KBM-7 (cell line): Measurements from ENCODE around the gene GPR78.

Experiments used
- DNase-seq: peaks from one replicate; pipeline ENCODE4 v3.0.0-alpha.2; 2015
- in situ Hi-C: fragments of 300-500 bp; cut with MboI; formaldehyde crosslinking; loops from 2 replicates; pipeline ENCODE4 v1.14.3; 2020; ENCODE audit warnings: low sequenced_read_pairs, low pct_unique_long_range_greater_than_20kb, mixed read lengths

GPR78 gene, protein sequence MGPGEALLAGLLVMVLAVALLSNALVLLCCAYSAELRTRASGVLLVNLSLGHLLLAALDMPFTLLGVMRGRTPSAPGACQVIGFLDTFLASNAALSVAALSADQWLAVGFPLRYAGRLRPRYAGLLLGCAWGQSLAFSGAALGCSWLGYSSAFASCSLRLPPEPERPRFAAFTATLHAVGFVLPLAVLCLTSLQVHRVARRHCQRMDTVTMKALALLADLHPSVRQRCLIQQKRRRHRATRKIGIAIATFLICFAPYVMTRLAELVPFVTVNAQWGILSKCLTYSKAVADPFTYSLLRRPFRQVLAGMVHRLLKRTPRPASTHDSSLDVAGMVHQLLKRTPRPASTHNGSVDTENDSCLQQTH

DNA sequence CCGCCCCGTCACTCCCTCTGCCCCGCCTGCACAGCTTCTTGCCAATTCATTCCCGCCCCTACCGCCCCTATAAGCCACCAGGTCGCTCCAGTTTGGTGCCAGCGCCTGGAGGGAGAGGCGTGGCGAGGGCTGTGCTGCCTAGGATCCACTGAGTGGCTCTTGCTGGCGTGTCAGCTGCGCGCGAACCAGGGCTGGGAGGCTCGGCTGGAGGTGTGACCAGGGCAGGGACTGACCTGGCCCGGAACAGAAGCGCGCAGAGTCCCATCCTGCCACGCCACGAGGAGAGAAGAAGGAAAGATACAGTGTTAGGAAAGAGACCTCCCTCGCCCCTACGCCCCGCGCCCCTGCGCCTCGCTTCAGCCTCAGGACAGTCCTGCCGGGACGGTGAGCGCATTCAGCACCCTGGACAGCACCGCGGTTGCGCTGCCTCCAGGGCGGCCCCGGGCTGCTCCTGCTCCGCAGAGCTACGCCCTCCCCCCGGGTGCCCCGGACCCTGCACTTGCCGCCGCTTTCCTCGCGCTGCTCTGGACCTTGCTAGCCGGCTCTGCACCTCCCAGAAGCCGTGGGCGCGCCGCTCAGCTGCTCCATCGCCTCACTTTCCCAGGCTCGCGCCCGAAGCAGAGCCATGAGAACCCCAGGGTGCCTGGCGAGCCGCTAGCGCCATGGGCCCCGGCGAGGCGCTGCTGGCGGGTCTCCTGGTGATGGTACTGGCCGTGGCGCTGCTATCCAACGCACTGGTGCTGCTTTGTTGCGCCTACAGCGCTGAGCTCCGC lies at the start of gene GPR78:
TSS of gene GPR78 (plus strand) at position 72 of the 773 bp plus-strand sequence. CDS start at position 663, 591 bp downstream.
- in situ Hi-C loops = no loop called here
- DNase-seq = no peak

- in situ Hi-C loops = no loop called here
- DNase-seq = no peak
These were observed 47.9 kb upstream of the GPR78 start for GRCh38 chr4:8532245-8532781.

GRCh38 chr4:8533274-8533865 lies 46.8 kb upstream of the GPR78 start:
- no peak for DNase-seq
- in situ Hi-C loops = no loop called here

DNA sequence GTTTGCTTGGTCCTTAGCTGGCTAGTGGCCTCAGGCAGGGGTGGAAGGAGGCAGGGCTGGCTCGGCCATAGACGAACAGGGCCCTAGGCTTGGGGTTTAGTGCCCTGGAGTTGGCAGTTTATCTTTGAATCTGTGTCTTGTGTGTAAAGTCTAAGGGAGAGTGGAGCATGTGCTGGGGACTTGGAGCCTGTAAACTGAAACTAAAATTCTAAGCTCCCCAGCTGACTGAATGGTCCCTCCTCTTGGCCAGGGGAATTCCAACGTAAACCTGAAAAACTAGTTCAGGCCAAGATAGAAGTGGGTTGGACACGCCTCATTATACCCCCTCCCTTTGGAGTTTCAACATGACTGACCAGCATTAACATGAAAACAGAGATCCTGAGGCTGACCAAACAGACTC lies 46.1 kb upstream of the GPR78 start:
- no peak for DNase-seq
- in situ Hi-C loops = no loop called here

GRCh38 chr4:8534611-8535010 lies 45.6 kb upstream of the GPR78 start:
- in situ Hi-C loops = no loop called here
- no peak for DNase-seq

DNA sequence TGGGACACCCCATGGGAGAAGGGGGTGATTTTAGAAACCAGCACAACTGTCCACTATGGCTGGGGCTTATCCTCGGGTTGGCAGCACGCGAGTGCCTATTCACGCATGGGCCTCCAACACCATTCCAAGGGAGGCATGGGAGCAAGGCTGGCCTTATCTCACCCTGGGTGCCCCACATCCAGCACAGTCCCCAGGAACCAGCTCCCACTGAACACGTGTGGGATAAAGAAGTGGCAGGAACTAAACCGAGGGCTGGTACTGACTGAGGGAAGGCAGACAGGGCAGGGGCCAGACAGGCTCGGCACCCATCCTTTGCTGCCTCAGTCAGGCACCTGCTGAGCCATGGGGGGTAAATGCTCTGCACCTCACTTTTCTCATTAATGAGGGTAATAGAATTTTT lies 43.7 kb upstream of the GPR78 start:
- in situ Hi-C loops = no loop called here
- DNase-seq = no peak

DNA sequence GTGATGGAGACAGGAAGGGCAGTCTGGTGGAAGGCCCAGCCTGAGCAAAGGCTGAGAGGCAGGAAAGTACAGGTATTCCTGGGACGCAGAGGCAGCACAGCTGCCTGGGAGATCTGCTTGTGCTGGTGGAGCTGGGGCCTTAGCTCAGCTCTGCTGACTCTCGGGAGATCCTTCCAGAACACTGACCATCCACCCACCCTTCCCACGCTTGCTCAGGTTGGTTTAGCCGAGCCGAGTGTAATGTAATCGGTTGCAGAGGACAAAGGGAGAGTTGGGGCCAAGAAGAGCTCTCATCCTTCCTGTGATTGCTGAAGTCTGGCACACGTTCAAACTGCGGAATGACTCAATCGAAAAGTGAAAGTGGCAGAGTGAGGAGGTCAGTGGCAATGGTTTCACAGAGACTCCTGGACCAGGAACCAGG lies 43.1 kb upstream of the GPR78 start:
- no peak for DNase-seq
- in situ Hi-C loops = no loop called here

DNA sequence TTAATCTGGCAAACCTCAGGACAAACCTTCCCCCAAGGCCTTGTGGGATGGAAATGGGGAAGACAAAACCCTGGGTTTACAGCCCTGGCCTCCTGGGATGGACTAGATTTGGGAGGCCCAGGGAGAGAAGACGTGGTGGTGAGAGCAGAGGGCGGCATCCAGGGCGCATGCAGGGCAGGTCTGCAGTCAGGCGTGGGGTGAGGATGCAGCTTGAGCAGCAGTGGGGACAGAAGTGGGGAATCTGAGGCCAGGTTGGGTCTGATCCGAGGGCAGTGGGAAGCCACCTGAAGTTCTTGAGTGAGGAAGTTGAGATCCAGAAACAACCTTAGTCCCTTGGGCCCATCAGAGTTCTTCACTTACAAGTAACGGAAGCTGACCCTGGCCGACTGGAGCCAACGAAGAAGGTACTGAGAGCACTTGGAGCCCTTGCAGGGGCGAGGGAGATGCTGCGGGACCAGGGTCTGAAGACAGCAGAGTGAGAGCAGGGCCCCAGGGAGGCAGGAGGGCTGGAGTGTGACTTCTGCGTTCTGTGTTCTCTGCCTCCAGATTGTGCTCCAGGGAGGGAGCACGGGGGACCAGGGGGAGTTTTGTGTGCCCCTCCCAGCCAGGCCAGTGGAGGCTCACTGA lies 42.0 kb upstream of the GPR78 start:
- in situ Hi-C loops = no loop called here
- DNase-seq = no peak

- DNase-seq = no peak
- in situ Hi-C loops = no loop called here
These were observed 41.3 kb upstream of the GPR78 start for GRCh38 chr4:8538703-8539567.

DNA sequence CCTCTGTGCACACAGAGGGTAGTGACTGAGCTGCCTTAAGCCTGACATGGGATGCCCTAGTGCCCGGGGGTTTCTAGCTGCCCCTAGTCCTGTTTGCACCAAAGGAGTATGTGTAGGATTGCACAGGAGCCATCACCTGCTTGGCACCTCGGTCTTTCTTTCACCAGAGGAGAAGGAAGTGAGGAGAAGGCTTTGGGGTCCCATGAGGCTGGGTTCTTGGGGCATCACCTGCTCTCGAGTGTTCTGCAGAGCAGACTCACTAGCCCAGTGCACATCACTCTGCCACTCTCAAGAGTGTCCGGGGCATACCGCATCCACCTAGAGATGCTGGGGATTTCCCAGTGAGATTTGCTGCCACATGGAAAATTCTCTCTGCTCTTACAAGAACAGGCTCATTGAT lies 40.5 kb upstream of the GPR78 start:
- in situ Hi-C loops = no loop called here
- no peak for DNase-seq

DNA sequence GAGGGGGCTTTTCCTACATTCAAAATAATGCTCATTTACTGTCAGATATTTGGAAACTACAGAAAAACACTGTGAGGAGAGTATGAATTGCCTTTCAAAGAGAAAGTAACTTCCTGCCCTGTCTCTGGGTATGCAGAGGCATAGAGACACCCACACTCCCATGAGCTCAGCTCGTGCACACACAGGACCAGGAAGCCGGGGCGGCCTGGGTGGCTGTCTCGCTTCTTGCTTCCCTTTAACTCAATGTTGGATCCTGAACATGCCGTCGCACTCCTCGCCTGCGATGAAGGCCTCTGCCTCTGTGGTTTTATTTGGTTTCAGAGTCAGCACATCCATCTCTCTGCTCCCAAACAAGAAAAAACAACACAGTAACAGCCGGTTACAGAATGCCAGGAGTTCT lies 40.1 kb upstream of the GPR78 start:
- DNase-seq = no peak
- in situ Hi-C loops = no loop called here

DNA sequence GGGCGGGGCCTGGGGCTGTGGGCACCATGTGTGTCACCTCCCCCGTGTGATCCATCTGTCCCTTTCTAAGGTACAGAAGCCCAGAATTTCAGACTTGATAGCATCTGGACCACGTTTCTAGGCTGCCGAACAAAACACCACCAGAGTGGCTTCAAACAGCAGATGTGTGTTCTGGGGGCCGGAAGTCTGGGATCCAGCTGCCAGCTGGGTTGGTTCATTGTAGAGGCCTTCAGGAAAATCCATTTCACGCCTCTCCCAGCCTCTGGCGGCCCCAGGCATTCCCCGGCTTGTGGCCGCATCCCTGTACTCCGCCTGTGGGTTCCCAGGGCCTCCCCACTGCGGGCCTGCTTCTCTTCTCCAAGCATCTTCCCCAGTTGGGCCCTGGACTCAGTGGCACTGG lies 39.6 kb upstream of the GPR78 start:
- DNase-seq = no peak

GRCh38 chr4:8540991-8541390 lies 39.2 kb upstream of the GPR78 start:
- DNase-seq = no peak
- in situ Hi-C loops = no loop called here

More for the DNA sequence above, 39.6 kb upstream of the GPR78 start:
- in situ Hi-C loops = no loop called here

- no peak for DNase-seq
- in situ Hi-C loops = no loop called here
These were observed 38.0 kb upstream of the GPR78 start for GRCh38 chr4:8541981-8542715.

- no peak for DNase-seq
- in situ Hi-C loops = no loop called here
These were observed 37.2 kb upstream of the GPR78 start for GRCh38 chr4:8542776-8543525.

DNA sequence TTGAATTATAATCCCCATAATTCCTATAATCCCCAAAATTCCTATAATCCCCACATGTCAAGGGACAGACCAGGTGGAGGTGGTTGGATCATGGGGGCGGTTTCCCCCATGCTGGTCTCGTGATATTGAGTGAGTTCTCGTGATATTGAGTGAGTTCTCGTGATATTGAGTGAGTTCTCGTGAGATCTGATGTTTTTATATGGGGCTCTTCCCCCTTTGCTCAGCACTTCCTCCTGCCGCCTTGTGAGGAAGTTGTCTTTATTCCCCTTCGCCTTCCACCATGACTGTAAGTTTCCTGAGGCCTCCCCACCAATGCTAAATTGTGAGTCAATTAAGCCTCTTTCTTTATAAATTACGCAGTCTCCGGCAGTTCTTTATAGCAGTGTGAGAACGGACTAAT lies 36.6 kb upstream of the GPR78 start:
- in situ Hi-C loops = no loop called here
- DNase-seq = no peak

- in situ Hi-C loops = no loop called here
These were observed 35.9 kb upstream of the GPR78 start for GRCh38 chr4:8544282-8544681.

More at GRCh38 chr4:8544282-8544681, 35.9 kb upstream of the GPR78 start:
- DNase-seq = no peak
